GM12878 (cell line): ENCODE results near the gene ATXN1. TPM values are rescaled to one million over a fixed set of nuclear protein-coding genes. Genes with fewer than 3 reads are reported as not detected.

Experiments
- CHD4 ChIP-seq: fragments of 200-600 bp; sonication (generic); IDR thresholded peaks from 2 replicates; pipeline ENCODE4 v1.6.1; 2016; ENCODE audit warnings: mild to moderate bottlenecking
- KLF5 ChIP-seq: fragments of 450-650 bp; IDR thresholded peaks from 2 replicates; pipeline ENCODE4 v1.6.1; 2014; ENCODE audit warnings: mild to moderate bottlenecking; ENCODE audit not compliant: partially characterized antibody
- MEF2A ChIP-seq: IDR thresholded peaks from 2 replicates; pipeline ENCODE4 v1.6.1; 2011; ENCODE audit warnings: low read depth, mild to moderate bottlenecking, low read length, moderate library complexity; ENCODE audit not compliant: insufficient read depth
- ZBTB40 ChIP-seq: fragments of 450-650 bp; IDR thresholded peaks from 2 replicates; pipeline ENCODE4 v1.6.1; 2016; ENCODE audit warnings: mild to moderate bottlenecking, moderate library complexity, borderline replicate concordance
- ZNF687 ChIP-seq: fragments of 450-650 bp; IDR thresholded peaks from 2 replicates; pipeline ENCODE4 v1.6.1; 2017; ENCODE audit warnings: mild to moderate bottlenecking, moderate library complexity
- polyA plus RNA-seq, 11 experiments: library from polyadenylated mRNA; depleted of rRNA in 4 of 11; unstranded in 6 of 11; stranded (reverse) in 5 of 11; fragments of >200 nt; fragmentation: Nextera tagmentation in 4 of 11; fragmentation: Illumina TruSeq in 1 of 11; extraction: Ambion mirVana in 4 of 11; extraction: Trizol in 1 of 11; gene quantifications; 1 replicate in 1 of 11; 2 replicates in 10 of 11; pipeline versions ENCODE4 v1.2.1 to v1.2.3, GENCODE V29; 2011 to 2016; ENCODE audit warnings: inconsistent platforms in 2 of 11, missing spikeins in 2 of 11, low read depth in 1 of 11
- total RNA-seq, 4 experiments: library from RNA; depleted of rRNA in 3 of 4; stranded (reverse); fragments of >200 nt in 3 of 4; fragmentation: Illumina TruSeq in 1 of 4; extraction: Trizol in 1 of 4; gene quantifications; 2 replicates each; pipeline versions ENCODE4 v1.2.1 to v1.2.3, GENCODE V29; 2013 to 2021
- TF ChIP-seq, protein P1 (sequence below): IDR thresholded peaks from 2 replicates; pipeline ENCODE4 v1.6.1; 2012; ENCODE audit warnings: low read length, inconsistent platforms

ATXN1 gene
- total and polyA plus RNA-seq, 10 of the 15 experiments (the other 5 are each of a cell fraction or from before 2014, with no cell fraction given): 12.2 to 51.2 (median 20.5) TPM

- TF ChIP-seq KLF5 (no peak), ZBTB40 (no peak), MEF2A (no peak), CHD4 (no peak), ZNF687 (no peak)
- TF ChIP-seq, protein P1, sequence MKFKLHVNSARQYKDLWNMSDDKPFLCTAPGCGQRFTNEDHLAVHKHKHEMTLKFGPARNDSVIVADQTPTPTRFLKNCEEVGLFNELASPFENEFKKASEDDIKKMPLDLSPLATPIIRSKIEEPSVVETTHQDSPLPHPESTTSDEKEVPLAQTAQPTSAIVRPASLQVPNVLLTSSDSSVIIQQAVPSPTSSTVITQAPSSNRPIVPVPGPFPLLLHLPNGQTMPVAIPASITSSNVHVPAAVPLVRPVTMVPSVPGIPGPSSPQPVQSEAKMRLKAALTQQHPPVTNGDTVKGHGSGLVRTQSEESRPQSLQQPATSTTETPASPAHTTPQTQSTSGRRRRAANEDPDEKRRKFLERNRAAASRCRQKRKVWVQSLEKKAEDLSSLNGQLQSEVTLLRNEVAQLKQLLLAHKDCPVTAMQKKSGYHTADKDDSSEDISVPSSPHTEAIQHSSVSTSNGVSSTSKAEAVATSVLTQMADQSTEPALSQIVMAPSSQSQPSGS: no peak
- TF ChIP-seq, all 136 proteins: peak for 0
Measured at GRCh38 chr6:16723402-16723801, 37.9 kb downstream of the ATXN1 start (continued).
